ENCODE data around the gene CHTF8. TPM values are rescaled to one million over a fixed set of nuclear protein-coding genes. Genes with fewer than 3 reads are reported as not detected.
A peak's percentile ranks its signal among the peaks of the same experiment; 100 is the strongest.
"Not testable (repeated sequence)": the region's sequence is repeated elsewhere in the genome, so short reads cannot be mapped to it uniquely, and the experiment has no call there.

CHTF8 gene
- total RNA-seq, 1 donor, result 52.1 TPM

- H3K79me2 ChIP-seq (ENCODE audit: insufficient read depth, low read length), result peaks cover 25% of the 10 kb centered on the region
- no peak overlapping the region for H3K4me2 ChIP-seq (ENCODE audit: insufficient read depth, low read length)
- no peak for TF ChIP-seq CTCF (IDR thresholded peaks at IDR 0.05; ENCODE audit: extremely low read depth, low read depth, low read length)
- no peaks in the 10 kb centered on the region for H3K9me3 ChIP-seq (ENCODE audit: low read depth, low read length)
- peak overlapping the region; percentile 53 for H3K27ac ChIP-seq (ENCODE audit: low read depth, low read length)
- peak; percentile 73 for DNase-seq (ENCODE audit: insufficient read length, low spot score, missing footprints)
- H4K20me1 ChIP-seq (ENCODE audit: insufficient read depth, low read length), result no peaks in the 10 kb centered on the region
- H3K36me3 ChIP-seq (ENCODE audit: insufficient read depth, low read length), result peaks cover 49% of the 10 kb centered on the region
- H3K27me3 ChIP-seq (ENCODE audit: insufficient read depth, low read length), result no peaks in the 10 kb centered on the region
- no peak overlapping the region for H2AFZ ChIP-seq (ENCODE audit: low read length)
- H3K4me1 ChIP-seq (ENCODE audit: insufficient read depth, low read length), result no peaks in the 10 kb centered on the region
- no peak overlapping the region for H3K4me3 ChIP-seq (ENCODE audit: insufficient read depth, low read length)
Observed at GRCh38 chr16:69145658-69146057, 13.3 kb upstream of the CHTF8 start.

GRCh38 chr16:69143116-69143515 lies 10.7 kb upstream of the CHTF8 start:
- Histone ChIP-seq H3K4me1 (ENCODE audit: insufficient read depth, low read length) (no peaks in the 10 kb centered on the region), H4K20me1 (ENCODE audit: insufficient read depth, low read length) (no peaks in the 10 kb centered on the region), H3K27me3 (ENCODE audit: insufficient read depth, low read length) (no peaks in the 10 kb centered on the region), H3K36me3 (ENCODE audit: insufficient read depth, low read length) (peaks cover 57% of the 10 kb centered on the region), H3K79me2 (ENCODE audit: insufficient read depth, low read length) (peaks cover 31% of the 10 kb centered on the region), H3K9me3 (ENCODE audit: low read depth, low read length) (no peaks in the 10 kb centered on the region), H3K4me3 (ENCODE audit: insufficient read depth, low read length) (no peak overlapping the region), H3K27ac (ENCODE audit: low read depth, low read length) (no peak overlapping the region), H3K4me2 (ENCODE audit: insufficient read depth, low read length) (no peak overlapping the region), H2AFZ (ENCODE audit: low read length) (no peak overlapping the region)
- no peak for TF ChIP-seq CTCF (IDR thresholded peaks at IDR 0.05; ENCODE audit: extremely low read depth, low read depth, low read length)
- DNase-seq (ENCODE audit: insufficient read length, low spot score, missing footprints), result no peak

GRCh38 chr16:69141936-69142335 lies 9.5 kb upstream of the CHTF8 start:
- Histone ChIP-seq H4K20me1 (ENCODE audit: insufficient read depth, low read length) (no peaks in the 10 kb centered on the region), H3K36me3 (ENCODE audit: insufficient read depth, low read length) (peaks cover 69% of the 10 kb centered on the region), H3K79me2 (ENCODE audit: insufficient read depth, low read length) (peaks cover 39% of the 10 kb centered on the region), H3K4me1 (ENCODE audit: insufficient read depth, low read length) (no peaks in the 10 kb centered on the region), H3K9me3 (ENCODE audit: low read depth, low read length) (no peaks in the 10 kb centered on the region), H2AFZ (ENCODE audit: low read length) (no peak overlapping the region), H3K27ac (ENCODE audit: low read depth, low read length) (no peak overlapping the region), H3K4me3 (ENCODE audit: insufficient read depth, low read length) (no peak overlapping the region), H3K4me2 (ENCODE audit: insufficient read depth, low read length) (no peak overlapping the region), H3K27me3 (ENCODE audit: insufficient read depth, low read length) (no peaks in the 10 kb centered on the region)
- no peak for TF ChIP-seq CTCF (IDR thresholded peaks at IDR 0.05; ENCODE audit: extremely low read depth, low read depth, low read length)
- no peak for DNase-seq (ENCODE audit: insufficient read length, low spot score, missing footprints)

- H3K36me3 ChIP-seq (ENCODE audit: insufficient read depth, low read length), result peaks cover 71% of the 10 kb centered on the region
- no peak for TF ChIP-seq CTCF (IDR thresholded peaks at IDR 0.05; ENCODE audit: extremely low read depth, low read depth, low read length)
- DNase-seq (ENCODE audit: insufficient read length, low spot score, missing footprints), result no peak
- no peaks in the 10 kb centered on the region for H3K27me3 ChIP-seq (ENCODE audit: insufficient read depth, low read length)
- H3K4me3 ChIP-seq (ENCODE audit: insufficient read depth, low read length), result no peak overlapping the region
- H2AFZ ChIP-seq (ENCODE audit: low read length), result no peak overlapping the region
- H3K79me2 ChIP-seq (ENCODE audit: insufficient read depth, low read length), result peaks cover 45% of the 10 kb centered on the region
- no peaks in the 10 kb centered on the region for H4K20me1 ChIP-seq (ENCODE audit: insufficient read depth, low read length)
- H3K4me1 ChIP-seq (ENCODE audit: insufficient read depth, low read length), result no peaks in the 10 kb centered on the region
- no peak overlapping the region for H3K4me2 ChIP-seq (ENCODE audit: insufficient read depth, low read length)
- no peaks in the 10 kb centered on the region for H3K9me3 ChIP-seq (ENCODE audit: low read depth, low read length)
- H3K27ac ChIP-seq (ENCODE audit: low read depth, low read length), result no peak overlapping the region
Observed at GRCh38 chr16:69141014-69141413, 8.6 kb upstream of the CHTF8 start.

GRCh38 chr16:69139464-69139863 lies 7.1 kb upstream of the CHTF8 start:
- H3K9me3 ChIP-seq (ENCODE audit: low read depth, low read length); H2AFZ ChIP-seq (ENCODE audit: low read length); H3K4me3 ChIP-seq (ENCODE audit: insufficient read depth, low read length); H3K27me3 ChIP-seq (ENCODE audit: insufficient read depth, low read length); H3K4me1 ChIP-seq (ENCODE audit: insufficient read depth, low read length); DNase-seq (ENCODE audit: insufficient read length, low spot score, missing footprints); H4K20me1 ChIP-seq (ENCODE audit: insufficient read depth, low read length); H3K4me2 ChIP-seq (ENCODE audit: insufficient read depth, low read length); H3K27ac ChIP-seq (ENCODE audit: low read depth, low read length): not testable (repeated sequence)
- Histone ChIP-seq H3K36me3 (ENCODE audit: insufficient read depth, low read length) (peaks cover 68% of the 10 kb centered on the region), H3K79me2 (ENCODE audit: insufficient read depth, low read length) (peaks cover 59% of the 10 kb centered on the region)

All from osteoblast (primary cell).